HTERT RPE-1 (cell line): ENCODE data around the gene KCNG1.
"Not testable (repeated sequence)": the region's sequence is repeated elsewhere in the genome, so short reads cannot be mapped to it uniquely, and the experiment has no call there.

Experiments used
- in situ Hi-C: fragments of 300-500 bp; cut with MboI; formaldehyde crosslinking; loops from 4 replicates; pipeline ENCODE4 v1.14.3; 2020; ENCODE audit warnings: low sequenced_read_pairs

The KCNG1 gene, protein sequence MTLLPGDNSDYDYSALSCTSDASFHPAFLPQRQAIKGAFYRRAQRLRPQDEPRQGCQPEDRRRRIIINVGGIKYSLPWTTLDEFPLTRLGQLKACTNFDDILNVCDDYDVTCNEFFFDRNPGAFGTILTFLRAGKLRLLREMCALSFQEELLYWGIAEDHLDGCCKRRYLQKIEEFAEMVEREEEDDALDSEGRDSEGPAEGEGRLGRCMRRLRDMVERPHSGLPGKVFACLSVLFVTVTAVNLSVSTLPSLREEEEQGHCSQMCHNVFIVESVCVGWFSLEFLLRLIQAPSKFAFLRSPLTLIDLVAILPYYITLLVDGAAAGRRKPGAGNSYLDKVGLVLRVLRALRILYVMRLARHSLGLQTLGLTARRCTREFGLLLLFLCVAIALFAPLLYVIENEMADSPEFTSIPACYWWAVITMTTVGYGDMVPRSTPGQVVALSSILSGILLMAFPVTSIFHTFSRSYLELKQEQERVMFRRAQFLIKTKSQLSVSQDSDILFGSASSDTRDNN

DNA sequence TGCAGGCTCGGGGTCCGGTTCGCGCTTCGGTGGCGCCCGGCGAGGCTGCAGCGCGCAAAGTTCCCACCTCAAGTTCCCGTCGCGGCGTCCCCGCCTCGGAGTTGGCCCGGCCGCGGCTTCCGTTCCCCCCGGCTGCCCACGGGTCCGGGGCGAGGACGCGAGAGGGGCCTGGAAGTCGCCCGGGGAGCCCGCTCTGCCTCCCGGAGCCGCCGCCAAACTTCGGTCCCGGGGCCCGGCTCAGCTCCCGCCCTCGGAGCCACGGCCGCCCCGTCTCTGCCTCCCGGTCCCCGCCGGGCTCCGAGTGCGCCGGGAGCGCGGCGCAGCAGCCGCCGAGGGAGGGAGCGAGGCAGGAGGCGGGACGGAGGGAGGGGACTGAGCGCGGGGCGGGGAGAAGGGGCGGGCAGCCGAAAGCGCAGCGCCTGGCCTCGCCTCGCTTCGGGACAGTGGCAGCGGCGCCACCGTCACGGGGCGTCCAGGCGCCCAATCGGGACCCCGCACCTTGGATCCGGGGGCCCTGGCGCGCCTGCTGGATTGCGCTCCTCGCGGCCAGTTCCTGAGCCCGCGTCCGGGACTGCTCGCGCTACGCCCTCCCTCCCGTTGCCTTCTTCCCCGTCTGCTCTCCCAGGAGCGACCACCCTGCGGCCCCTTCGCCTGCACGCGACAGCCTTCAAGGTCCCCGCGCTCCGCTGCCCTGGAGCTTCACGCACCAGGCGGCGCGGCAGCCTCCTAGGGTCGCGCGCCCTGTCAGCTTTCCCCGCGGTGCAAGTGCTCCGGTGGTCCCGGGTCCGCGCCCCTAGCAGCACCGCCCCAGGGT lies at the start of gene KCNG1:
TSS of gene KCNG1 (minus strand) at position 305 of the 814 bp plus-strand sequence. CDS start 12,769 bp downstream, outside the sequence.
- in situ Hi-C loops = no loop called here

GRCh38 chr20:51070621-51071020 lies 47.7 kb upstream of the KCNG1 start:
- in situ Hi-C loops = no loop called here

GRCh38 chr20:51067792-51068191 lies 44.9 kb upstream of the KCNG1 start:
- in situ Hi-C loops = no loop called here

GRCh38 chr20:51065615-51066014 lies 42.7 kb upstream of the KCNG1 start:
- in situ Hi-C loops = no loop called here

DNA sequence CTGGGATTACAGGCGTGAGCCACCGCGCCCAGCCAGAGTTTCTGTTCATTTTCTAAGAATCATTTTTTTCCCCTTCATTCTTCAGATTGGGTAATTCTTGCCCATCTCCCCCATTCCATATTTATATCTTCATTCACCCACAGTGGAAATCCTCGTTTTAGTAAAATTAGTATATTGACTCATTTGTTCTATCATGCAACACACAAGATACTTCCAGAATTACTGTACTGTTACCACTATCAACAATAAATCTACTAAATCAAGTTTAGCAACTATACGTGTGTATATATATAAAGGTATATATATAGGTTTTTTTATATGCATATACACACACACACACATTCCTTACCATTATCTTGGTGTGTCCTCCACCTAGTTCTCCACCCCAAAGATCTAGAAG lies 41.2 kb upstream of the KCNG1 start:
- in situ Hi-C loops = no loop called here

- in situ Hi-C loops = no loop called here
Measured at GRCh38 chr20:51062065-51062464, 39.2 kb upstream of the KCNG1 start.

- in situ Hi-C loops = no loop called here
Measured at GRCh38 chr20:51061418-51062045, 38.6 kb upstream of the KCNG1 start.

GRCh38 chr20:51060301-51060700 lies 37.4 kb upstream of the KCNG1 start:
- in situ Hi-C loops = no loop called here

DNA sequence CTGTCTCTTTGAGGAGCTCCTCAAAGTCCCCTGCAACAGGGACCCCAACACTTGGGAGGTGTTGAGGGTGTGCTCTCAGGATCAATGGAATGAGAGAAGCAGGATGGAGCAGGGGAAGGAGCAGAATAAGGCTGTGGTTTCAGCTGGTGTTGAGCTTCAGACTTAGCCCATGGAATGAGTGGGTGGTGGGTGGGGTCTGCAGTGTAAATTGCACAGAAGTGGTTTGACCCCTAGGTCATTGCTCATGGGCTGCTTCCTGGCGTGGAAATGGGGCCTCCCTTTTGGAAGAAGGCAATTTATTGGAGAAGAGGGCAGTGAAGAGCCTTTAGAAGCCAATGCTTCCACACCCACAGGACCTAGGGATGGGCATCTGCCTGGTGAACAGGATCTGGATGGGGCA lies 37.0 kb upstream of the KCNG1 start:
- in situ Hi-C loops = no loop called here

- in situ Hi-C loops = no loop called here
Measured at GRCh38 chr20:51058017-51058416, 35.1 kb upstream of the KCNG1 start.

DNA sequence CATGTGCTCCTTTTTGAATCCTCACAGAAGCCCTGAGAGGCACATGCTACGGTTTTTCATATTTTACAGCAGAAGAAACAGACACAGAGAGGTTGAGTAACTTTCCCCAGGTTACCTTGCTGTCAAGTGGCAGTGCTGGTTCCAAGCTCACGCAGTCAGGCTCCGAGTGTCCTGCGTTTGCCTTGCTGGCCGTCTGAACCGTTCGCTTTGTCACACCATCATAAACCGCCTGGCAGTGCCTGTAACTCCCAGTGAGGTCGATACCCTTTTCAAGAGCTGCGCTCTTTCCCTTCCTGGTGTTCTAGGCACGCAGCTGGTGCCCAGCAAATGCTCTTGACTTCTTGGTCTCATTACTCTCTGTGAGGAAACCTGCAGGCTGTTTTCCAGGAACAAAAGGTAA lies 31.3 kb upstream of the KCNG1 start:
- in situ Hi-C loops = no loop called here

DNA sequence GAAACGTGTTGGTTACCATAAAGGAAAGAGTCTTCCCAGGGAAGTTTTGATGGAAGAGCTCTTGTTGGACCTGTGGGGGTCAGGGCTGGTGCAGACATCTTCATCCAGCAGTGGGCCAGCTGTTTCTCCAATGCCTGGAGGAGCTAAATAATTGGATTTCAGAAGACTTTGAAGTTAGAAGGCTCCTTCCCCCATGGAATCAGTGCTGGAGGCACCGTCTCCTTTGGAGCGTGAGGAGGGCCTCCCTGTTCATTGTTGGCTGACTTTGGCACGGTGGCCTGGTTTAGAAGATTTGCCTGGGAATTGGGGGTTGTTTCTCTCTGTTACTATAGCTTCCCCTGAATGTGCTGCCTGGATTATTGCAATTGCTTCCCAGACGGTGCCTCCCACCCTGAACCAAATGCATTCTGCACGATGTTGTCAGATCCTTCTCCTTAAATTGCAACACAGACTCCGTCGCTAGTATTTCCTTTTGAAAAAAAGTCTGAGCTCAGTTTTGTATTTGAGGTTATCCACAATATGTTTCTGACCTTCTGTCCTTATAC lies 27.7 kb upstream of the KCNG1 start:
- in situ Hi-C loops = no loop called here

DNA sequence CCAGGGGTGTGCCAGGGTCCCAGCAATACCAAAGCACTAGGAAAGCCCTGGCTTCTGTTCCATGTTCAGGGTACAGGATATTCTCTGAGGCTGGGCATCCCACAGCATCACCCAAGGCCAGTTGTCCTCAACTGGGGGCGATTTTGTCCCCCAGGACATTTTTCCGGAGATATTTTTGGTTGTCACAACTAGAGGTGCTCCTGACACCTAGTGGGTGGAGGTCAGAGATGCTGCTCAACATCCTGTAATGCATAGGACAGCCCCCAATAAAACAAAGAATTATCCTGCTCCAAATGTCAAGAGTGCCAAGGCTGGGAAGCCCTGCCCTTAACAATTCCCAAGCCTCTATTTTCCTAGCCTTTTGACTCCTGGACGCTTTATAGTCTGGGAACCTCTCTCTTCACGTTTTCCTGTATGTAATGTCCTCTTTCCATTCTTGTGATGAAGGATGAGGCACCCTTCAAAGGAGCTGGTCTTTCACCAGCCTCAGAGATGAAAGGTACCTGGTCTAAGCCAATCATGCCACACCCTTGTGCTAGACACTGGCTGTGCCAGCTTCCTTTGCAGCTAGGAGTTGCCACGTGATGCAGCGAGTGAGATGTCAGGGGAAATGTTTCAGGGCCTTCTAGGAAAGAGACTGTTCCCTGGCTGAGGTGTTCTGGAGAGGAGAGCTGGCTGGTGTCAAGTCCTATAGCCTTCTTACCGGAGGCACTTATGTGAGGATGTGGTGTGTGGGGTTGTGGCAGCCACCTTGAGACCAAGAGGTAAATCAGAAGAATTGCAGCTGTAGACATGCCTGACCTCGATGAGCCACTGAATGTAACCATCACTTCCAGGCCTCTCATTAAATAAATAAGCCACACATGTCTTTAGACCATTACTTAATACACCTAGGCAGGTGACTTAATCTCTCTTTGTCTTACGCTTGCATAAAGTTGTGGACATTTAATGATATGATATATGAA lies 23.4 kb upstream of the KCNG1 start:
- in situ Hi-C loops = no loop called here

DNA sequence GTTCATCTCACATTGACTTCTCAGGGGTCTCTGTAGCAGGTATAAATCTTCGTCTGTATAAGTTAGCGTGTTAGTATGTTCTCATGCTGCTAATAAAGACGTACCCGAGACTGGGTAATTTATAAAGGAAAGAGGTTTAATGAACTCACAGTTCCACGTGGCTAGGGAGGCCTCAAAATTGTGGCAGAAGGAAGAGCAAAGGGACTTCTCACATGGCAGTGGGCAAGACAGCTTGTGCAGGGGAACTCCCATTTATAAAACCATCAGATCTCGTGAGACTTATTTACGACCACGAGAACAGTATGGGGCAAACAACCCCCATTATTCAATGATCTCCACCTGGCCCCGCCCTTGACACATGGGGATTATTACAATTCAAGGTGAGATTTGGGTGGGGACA lies 22.6 kb upstream of the KCNG1 start:
- in situ Hi-C loops = not testable (repeated sequence)

DNA sequence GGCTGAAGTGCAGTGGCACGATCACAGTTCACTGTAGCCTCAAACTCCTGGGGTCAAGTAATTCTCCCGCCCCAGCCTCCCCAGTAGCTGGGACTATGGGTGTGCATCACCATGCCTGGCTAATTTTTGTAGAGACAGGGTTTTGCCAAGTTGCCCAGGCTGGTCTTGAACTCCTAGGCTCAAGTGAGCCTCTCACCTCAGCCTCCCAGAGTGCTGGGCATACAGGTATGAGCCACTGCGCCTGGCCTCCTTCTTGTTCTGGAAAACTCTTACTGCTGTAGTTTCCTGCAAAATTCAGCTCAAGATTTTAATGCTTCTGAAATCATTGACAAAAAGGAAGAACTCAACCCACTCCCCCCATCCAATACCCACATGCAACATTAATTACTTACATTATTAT lies 21.9 kb upstream of the KCNG1 start:
- in situ Hi-C loops = no loop called here

DNA sequence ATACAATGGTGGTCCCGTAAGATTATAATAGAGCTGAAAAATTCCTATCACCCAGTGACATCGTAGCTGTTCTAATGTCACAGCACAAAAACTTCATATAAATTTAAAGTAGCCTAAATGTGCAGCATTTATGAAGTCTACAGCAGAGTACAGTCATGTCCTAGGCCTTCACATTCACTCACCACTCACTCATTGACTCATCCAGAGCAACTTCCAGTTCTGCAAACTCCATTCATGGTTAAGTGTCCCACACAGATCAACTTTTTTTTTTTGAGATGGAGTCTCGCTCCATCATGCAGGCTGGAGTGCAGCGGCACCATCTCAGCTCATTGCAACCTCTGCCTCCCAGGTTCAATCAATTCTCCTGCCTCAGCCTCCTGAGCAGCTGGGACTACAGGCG lies 20.9 kb upstream of the KCNG1 start:
- in situ Hi-C loops = no loop called here

GRCh38 chr20:51042657-51043247 lies 19.8 kb upstream of the KCNG1 start:
- in situ Hi-C loops = no loop called here

DNA sequence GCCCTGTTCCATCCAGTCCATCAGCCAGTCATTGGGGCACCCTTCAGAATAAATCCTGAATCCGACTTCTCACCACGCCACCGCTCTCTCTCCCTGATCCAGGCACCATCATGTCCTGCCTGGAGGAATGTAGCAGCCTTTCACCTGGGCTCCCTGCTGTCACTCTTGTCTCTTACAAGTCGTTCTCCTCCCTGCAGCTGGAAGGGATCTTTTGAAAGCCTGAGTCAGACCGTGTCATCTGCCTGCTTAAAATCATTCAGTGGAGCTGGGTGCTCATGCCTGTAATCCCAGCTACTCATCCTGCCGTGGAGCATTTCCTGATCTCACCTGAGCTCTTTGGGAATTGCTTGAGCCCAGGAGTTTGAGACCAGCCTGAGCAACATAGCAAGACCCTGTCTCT lies 19.2 kb upstream of the KCNG1 start:
- in situ Hi-C loops = no loop called here

GRCh38 chr20:51037532-51038115 lies 14.7 kb upstream of the KCNG1 start:
- in situ Hi-C loops = no loop called here
